Fibroblast of peridontal ligament (primary cell): ENCODE data around the gene GPR183.

ENCODE experiments used
- DNase-seq: peaks from one replicate; pipeline ENCODE4 v3.0.0-alpha.2; 2010; ENCODE audit errors: extremely low read depth

GPR183 gene

DNA sequence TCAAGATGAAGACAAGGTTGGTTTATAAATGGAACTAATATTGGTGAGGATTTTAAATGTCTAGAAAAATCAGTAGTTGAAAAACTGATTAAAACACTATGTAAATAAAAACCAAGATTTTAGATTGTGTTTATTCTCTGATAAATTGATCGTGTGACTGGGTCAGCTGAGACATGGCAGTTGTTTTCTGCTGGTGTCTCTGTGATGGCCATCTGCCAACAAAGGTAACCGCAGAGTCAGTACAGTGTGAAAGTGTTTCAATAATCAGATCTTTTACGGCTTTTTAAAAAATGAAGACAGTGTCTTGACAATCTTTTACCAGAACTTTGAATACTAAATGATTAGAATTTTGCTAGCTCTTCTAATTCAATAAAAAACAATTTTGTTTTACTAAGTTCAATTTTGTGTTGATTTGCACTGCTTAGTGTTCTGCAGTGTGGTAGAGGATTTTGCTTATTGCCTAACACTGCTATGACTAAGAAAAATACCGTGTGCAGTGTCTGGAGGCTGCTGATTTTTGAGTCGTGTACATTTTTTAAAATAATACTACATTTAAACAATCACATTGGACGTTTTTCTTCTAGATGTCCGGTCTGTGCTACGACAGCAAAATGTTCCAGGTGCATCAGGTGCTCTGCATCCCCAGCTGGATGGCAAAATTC, 32.7 kb upstream of the GPR183 start:
- peak; percentile 73 for DNase-seq

DNA sequence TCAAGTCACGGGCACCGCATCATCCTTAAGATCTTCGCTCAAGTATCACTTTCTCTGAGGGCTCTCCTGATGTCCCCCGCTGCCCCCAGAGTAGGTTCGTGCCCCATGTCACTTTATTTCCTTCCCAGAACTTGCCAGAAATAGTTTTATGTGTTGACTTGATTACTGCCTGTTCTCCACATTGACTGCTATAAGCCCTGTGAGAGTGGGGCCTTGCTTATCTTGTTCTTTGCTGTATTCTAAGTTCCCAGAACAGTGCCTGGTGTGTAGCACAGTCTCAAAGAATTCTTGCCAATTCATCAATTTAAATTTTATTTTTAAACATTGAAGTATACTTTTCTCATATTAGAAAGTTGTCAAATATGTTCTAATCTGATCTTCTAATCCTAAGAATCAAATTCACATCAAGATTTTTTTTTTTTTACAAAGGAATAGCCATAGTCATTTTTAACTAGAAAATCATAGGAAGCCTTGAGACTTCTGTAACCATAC, 32.1 kb upstream of the GPR183 start:
- no peak for DNase-seq

DNA sequence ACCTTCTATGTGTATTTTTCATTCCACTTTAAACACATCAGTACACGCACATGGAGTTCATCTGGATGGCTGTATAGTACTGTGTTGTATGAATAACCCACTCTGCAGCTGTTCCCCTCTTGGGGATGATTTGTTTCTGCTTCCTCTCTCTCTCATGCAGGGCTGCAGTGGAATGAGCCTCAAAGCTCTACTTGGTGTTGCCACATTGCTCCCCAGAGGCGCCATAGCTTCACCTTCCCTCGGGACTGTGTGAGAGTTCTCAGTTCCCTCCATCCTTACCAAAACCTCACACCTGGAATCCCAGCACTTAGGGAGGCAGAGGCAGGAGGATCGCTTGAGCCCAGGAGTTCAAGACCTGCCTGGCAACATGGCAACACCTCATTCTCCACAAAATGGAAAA, 28.4 kb upstream of the GPR183 start:
- DNase-seq: no peak

DNA sequence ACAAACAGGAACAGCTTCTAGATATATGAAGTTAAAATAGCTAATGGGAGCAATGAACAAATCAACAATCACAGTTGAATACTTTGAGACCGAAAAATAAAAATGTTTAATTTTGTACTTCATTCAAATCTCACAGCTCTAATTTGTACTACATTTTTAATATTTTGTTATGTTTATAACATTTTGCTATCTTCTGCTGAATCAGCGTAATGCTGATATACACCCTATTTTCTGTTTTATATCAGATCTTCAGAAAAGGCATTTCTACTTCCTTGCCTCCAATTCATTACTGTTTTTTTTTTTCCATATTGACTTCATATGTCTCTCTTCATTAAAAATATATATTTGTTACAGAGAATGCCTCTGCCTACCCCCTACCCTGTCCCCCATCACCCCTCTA, 27.9 kb upstream of the GPR183 start:
- DNase-seq: no peak

GRCh38 chr13:99334221-99334620, 27.0 kb upstream of the GPR183 start:
- DNase-seq: no peak

DNA sequence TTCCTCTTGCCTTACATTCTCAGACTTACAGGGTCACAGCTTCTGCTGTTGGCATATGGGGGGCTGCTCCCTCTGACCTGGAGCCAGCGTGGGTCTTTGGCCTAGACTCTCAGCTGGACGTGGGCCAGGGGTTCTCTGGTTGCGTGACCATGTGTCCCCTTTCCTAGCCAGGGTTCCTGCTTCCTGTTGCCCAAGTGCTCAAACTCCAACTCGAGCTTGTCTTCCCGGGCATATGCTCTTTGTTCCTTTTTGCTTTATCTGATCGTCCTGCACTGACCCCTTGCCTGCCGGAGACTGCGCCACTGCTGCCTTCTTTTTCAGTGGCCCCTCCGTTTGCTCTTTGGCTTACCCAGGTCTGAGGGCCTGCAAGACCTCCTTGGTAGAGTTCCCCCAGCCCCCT, 25.3 kb upstream of the GPR183 start:
- DNase-seq: no peak

GRCh38 chr13:99331881-99332293, 24.7 kb upstream of the GPR183 start:
- DNase-seq: no peak

- no peak for DNase-seq
These were observed 23.7 kb upstream of the GPR183 start for GRCh38 chr13:99330942-99331341.

- DNase-seq: no peak
These were observed 22.3 kb upstream of the GPR183 start for GRCh38 chr13:99329477-99329876.

- no peak for DNase-seq
These were observed 20.6 kb upstream of the GPR183 start for GRCh38 chr13:99327761-99328160.

GRCh38 chr13:99327126-99327525, 19.9 kb upstream of the GPR183 start:
- DNase-seq: no peak

GRCh38 chr13:99326012-99326411, 18.8 kb upstream of the GPR183 start:
- no peak for DNase-seq

DNA sequence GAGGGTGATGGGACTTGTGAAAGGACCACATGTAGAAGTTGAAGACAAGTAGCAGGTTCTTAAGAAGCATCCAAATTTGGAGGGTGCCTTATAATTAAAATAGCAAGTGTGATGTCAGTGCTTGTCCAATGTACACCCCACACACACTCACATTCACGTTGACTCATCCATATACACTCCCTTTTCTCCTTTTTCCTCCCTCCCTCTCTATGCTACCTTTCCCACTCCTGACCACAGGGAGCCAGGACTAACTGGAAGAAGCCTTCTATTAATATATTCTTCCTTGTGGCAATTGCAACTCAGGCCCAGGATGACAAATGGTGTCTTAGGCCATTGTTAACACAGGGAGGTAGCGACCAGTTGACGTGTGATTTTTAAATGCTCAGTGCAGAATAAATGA, 16.3 kb upstream of the GPR183 start:
- DNase-seq: no peak

DNA sequence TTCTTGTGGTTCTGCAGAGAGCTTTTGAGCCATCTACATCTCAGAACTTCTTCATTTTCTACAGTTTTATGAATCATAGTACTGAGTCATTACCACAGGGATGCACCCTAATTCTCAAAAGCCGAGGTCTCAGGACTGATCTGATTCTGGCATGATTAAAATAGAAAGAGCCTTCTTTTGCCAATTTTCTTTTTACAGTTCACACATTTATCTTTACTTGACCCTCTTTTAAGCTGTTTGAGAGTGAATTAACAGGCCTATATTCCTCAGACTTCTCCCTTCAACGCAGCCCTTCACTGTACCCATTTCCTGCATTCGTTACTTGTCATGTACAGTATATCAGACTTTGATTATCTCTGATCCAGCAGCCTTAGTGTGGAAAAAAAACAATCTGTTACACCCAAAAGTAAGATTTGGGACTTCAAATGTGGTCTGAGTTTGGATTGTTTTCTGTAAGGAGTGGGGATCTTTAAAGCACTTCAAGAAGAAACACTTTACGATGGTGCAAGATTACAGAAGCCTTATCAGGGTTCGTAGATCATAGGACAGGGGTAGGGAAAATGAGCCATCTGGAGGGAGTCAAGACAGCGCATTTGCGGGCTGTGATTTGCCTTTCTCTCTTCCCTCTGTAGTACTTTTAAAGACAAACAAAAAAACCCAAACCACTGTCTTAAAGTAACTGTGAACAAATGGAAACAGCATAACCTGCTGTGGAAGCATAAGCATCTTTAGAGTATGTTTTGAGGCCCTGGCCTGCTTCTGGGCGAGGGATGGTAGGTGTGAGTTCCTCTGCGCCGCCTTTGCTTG, 15.3 kb upstream of the GPR183 start:
- DNase-seq: peak; percentile 90

- DNase-seq: no peak
These were observed 14.5 kb upstream of the GPR183 start for GRCh38 chr13:99321709-99322108.

- DNase-seq: peak; percentile 96
These were observed 13.7 kb upstream of the GPR183 start for GRCh38 chr13:99320693-99321481.

DNA sequence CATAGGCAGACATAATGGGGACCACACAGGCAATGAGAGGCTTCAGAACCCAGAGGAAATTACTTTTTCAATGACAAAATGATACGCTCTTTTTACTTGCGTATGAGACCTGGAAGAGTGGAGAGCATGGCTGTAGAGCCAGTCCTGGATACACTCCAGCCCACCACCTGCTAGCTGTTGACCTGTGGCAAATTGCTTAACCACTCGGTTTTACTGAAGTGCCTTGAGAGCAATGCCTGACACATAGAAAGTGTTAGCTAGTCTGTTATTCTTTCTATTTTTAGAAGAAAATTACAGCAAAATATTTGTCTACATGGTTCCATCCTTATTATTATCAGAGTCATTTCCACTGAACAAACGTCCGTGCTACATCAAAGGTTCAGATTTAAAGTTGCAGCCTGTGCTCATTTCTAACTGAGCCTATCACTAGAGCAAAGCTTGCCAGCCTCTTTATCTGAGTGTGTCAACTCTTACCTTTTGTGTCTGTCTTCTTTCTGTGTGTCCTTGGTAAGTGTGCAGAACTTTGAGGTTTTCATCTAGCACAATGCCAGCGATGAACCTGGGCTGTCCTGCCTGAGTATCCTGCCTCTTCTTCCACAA, 9.6 kb upstream of the GPR183 start:
- DNase-seq: no peak

DNA sequence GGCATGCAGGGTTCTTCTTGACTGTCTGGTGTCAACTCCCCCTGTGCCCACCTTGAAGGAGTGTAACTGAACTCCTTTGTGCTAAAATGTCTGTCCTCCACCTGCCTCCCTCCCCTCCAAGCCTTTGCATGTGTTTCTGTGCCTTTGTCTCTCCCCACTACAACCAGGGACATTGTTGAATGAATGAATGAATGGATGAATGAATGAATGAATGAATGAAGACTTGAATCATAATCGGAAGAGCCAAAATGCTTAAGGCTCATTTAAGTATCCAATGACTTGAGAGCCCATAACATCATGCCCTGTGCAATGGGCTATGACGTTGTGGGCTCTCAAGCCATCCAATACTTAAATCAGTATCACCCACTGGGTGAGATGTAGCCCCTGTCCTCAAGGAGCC, 9.0 kb upstream of the GPR183 start:
- DNase-seq: no peak

DNA sequence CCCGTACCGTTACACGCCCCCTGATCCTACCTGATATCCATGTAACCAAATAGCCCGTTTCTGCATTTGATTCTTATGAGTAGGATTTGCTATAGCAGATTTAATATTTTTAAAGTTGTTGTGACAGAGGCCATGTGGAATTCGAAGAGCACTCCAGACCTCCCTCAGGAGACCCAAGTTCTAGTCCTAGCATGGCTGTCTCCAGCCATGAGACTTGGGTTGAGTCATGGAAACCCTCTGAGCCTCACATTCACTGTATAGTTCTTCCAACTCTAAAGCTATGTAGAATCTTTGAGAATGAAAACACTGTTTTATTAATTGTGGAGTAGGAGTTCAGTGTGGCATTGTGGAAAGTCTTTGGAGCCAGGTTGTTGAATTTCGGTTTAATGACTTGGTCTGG, 8.0 kb upstream of the GPR183 start:
- DNase-seq: no peak

GRCh38 chr13:99314640-99315176, 7.5 kb upstream of the GPR183 start:
- no peak for DNase-seq

- DNase-seq: no peak
These were observed 6.7 kb upstream of the GPR183 start for GRCh38 chr13:99313941-99314340.

DNA sequence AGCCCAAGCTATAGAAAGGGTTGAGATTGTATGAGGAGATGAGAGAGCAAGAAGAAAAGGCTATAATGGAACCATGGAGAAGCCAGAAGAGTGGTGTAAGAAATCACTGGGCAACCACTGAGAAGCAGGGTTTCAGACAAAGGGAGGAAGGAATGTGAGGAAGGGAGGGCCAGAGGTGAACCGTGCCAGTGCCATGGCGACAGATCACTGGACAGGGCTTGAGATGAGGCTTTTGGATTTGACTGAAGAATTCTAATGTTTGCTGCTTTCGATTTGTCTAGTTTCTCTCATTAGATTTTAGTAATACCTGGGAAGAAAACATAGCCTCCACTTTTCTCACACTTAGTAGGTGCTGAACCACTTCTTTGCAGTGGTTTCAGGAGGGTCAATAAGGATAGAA, 6.3 kb upstream of the GPR183 start:
- DNase-seq: no peak
